ENCODE measurements around the gene CMSS1.

CMSS1 gene

GRCh38 chr3:100154171-100154570 lies 336.5 kb downstream of the CMSS1 start:
- H4K20me1 ChIP-seq (ENCODE audit: insufficient read depth, low read length) = no peaks in the 10 kb centered on the region
- no peaks in the 10 kb centered on the region for H3K27me3 ChIP-seq (ENCODE audit: insufficient read depth, low read length)
- H3K9me3 ChIP-seq (ENCODE audit: low read length) = peaks cover 9% of the 10 kb centered on the region
- H3K9ac ChIP-seq (ENCODE audit: low read length) = no peak overlapping the region
- no peak overlapping the region for H3K4me3 ChIP-seq (ENCODE audit: low read depth, low read length, poor library complexity, severe bottlenecking)
- no peaks in the 10 kb centered on the region; the same call in 1 of the 2 replicates for H3F3A ChIP-seq (ENCODE audit: insufficient read depth, low read length)
- no peak overlapping the region for H3K27ac ChIP-seq (ENCODE audit: low read depth, low read length, poor library complexity, severe bottlenecking)
- no peak for TF ChIP-seq EZH2 (IDR thresholded peaks at IDR 0.05; ENCODE audit: borderline replicate concordance, low read length)
- TF ChIP-seq CTCF (IDR thresholded peaks at IDR 0.05; ENCODE audit: low read length) = no peak
- peaks cover 19% of the 10 kb centered on the region for H3K36me3 ChIP-seq (ENCODE audit: insufficient read depth, low read length)
- no peaks in the 10 kb centered on the region for H3K79me2 ChIP-seq (ENCODE audit: insufficient read depth, low read length)
- H2AFZ ChIP-seq (ENCODE audit: low read length) = no peak overlapping the region
- no peak overlapping the region for H3K4me2 ChIP-seq (ENCODE audit: low read length)
- H3K4me1 ChIP-seq (ENCODE audit: insufficient read depth, low read length, severe bottlenecking) = no peaks in the 10 kb centered on the region
- no peaks in the 10 kb centered on the region for H3K9me2 ChIP-seq (ENCODE audit: low read depth, low read length)

GRCh38 chr3:100155128-100155527 lies 337.5 kb downstream of the CMSS1 start:
- Histone ChIP-seq H2AFZ (ENCODE audit: low read length) (no peak overlapping the region), H3K36me3 (ENCODE audit: insufficient read depth, low read length) (peaks cover 15% of the 10 kb centered on the region), H3K27me3 (ENCODE audit: insufficient read depth, low read length) (no peaks in the 10 kb centered on the region), H3K79me2 (ENCODE audit: insufficient read depth, low read length) (no peaks in the 10 kb centered on the region), H3K4me3 (ENCODE audit: low read depth, low read length, poor library complexity, severe bottlenecking) (no peak overlapping the region), H3K4me1 (ENCODE audit: insufficient read depth, low read length, severe bottlenecking) (no peaks in the 10 kb centered on the region), H3K9ac (ENCODE audit: low read length) (no peak overlapping the region), H3K4me2 (ENCODE audit: low read length) (no peak overlapping the region), H3K9me3 (ENCODE audit: low read length) (peaks cover 9% of the 10 kb centered on the region), H4K20me1 (ENCODE audit: insufficient read depth, low read length) (no peaks in the 10 kb centered on the region), H3K9me2 (ENCODE audit: low read depth, low read length) (no peaks in the 10 kb centered on the region), H3F3A (ENCODE audit: insufficient read depth, low read length) (no peaks in the 10 kb centered on the region; the same call in 1 of the 2 replicates), H3K27ac (ENCODE audit: low read depth, low read length, poor library complexity, severe bottlenecking) (no peak overlapping the region)
- TF ChIP-seq CTCF (IDR thresholded peaks at IDR 0.05; ENCODE audit: low read length) = no peak
- no peak for TF ChIP-seq EZH2 (IDR thresholded peaks at IDR 0.05; ENCODE audit: borderline replicate concordance, low read length)

DNA sequence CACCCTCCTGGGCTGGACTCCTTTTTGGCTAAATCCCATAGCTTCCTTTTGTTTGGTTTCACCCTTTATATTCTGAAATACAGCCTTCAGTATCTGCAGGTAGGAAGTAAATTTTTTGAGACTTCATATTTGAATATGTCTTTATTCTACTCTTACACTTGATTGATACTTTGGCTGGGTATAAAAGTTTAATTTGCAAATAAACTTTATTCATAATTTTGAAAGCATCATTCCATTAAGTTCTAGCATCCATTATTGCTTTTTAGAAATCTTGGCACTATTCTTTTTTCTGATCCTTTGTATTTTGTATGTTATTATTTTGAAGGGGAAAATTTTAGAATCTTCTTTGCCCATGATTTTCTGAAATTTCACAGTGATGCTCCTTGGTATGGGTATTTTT lies 337.9 kb downstream of the CMSS1 start:
- H3K27ac ChIP-seq (ENCODE audit: low read depth, low read length, poor library complexity, severe bottlenecking) = no peak overlapping the region
- no peaks in the 10 kb centered on the region for H3K79me2 ChIP-seq (ENCODE audit: insufficient read depth, low read length)
- H2AFZ ChIP-seq (ENCODE audit: low read length) = no peak overlapping the region
- no peaks in the 10 kb centered on the region; the same call in 1 of the 2 replicates for H3F3A ChIP-seq (ENCODE audit: insufficient read depth, low read length)
- peaks cover 14% of the 10 kb centered on the region for H3K36me3 ChIP-seq (ENCODE audit: insufficient read depth, low read length)
- no peaks in the 10 kb centered on the region for H3K9me2 ChIP-seq (ENCODE audit: low read depth, low read length)
- no peaks in the 10 kb centered on the region for H4K20me1 ChIP-seq (ENCODE audit: insufficient read depth, low read length)
- no peak overlapping the region for H3K4me2 ChIP-seq (ENCODE audit: low read length)
- no peak overlapping the region for H3K9ac ChIP-seq (ENCODE audit: low read length)
- no peaks in the 10 kb centered on the region for H3K27me3 ChIP-seq (ENCODE audit: insufficient read depth, low read length)
- H3K4me1 ChIP-seq (ENCODE audit: insufficient read depth, low read length, severe bottlenecking) = no peaks in the 10 kb centered on the region
- TF ChIP-seq CTCF (IDR thresholded peaks at IDR 0.05; ENCODE audit: low read length) (no peak), EZH2 (IDR thresholded peaks at IDR 0.05; ENCODE audit: borderline replicate concordance, low read length) (no peak)
- peaks cover 9% of the 10 kb centered on the region for H3K9me3 ChIP-seq (ENCODE audit: low read length)
- H3K4me3 ChIP-seq (ENCODE audit: low read depth, low read length, poor library complexity, severe bottlenecking) = no peak overlapping the region

All from OCI-LY1 (cell line).